Measurements from ENCODE around the gene ABCA3. TPM values are rescaled to one million over a fixed set of nuclear protein-coding genes. Genes with fewer than 3 reads are reported as not detected.
"Not testable (repeated sequence)": the region's sequence is repeated elsewhere in the genome, so short reads cannot be mapped to it uniquely, and the experiment has no call there.

Gene ABCA3
- total RNA-seq, 4 donors from 2014 or later, result 2.7 to 15.0 (median 10.9) TPM

DNA sequence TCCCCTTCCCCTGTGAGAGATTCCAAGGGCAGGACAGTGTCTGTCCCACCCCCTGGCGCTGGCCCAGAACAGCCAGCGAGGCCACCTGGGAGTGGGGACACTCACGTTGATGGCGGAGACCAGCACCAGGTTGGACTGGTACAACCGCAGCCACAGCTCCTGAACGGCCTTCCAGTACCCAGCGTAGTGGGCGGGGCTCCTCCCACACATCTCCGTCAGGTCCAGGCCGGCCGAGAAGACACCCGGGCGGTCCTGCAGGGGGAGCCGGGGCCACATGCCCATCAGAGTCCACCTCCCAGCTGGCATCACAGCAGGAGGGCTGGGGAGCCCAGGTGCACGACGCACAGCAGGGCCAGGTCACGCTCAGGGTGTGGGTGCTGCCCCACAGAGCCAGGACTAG is 96.2 kb downstream of the ABCA3 start:
- no peak overlapping the region for H3K4me3 ChIP-seq
- no peak overlapping the region for H3K27ac ChIP-seq
- intact Hi-C loops (cut with DNase I; ENCODE audit: low total_unique reads) (no loop called here), in situ Hi-C loops (cut with MboI; ENCODE audit: low sequenced_read_pairs in 4 of 4) (no loop called here)
- DNase-seq, result no peak
- no peaks in the 10 kb centered on the region for H3K4me1 ChIP-seq
- no peaks in the 10 kb centered on the region for H3K9me3 ChIP-seq
- H3K27me3 ChIP-seq, result no peaks in the 10 kb centered on the region
- ATAC-seq, result no peak
- peaks cover 0 to 60% of the 10 kb centered on the region in 2 donors for H3K36me3 ChIP-seq
- TF ChIP-seq, protein P1, sequence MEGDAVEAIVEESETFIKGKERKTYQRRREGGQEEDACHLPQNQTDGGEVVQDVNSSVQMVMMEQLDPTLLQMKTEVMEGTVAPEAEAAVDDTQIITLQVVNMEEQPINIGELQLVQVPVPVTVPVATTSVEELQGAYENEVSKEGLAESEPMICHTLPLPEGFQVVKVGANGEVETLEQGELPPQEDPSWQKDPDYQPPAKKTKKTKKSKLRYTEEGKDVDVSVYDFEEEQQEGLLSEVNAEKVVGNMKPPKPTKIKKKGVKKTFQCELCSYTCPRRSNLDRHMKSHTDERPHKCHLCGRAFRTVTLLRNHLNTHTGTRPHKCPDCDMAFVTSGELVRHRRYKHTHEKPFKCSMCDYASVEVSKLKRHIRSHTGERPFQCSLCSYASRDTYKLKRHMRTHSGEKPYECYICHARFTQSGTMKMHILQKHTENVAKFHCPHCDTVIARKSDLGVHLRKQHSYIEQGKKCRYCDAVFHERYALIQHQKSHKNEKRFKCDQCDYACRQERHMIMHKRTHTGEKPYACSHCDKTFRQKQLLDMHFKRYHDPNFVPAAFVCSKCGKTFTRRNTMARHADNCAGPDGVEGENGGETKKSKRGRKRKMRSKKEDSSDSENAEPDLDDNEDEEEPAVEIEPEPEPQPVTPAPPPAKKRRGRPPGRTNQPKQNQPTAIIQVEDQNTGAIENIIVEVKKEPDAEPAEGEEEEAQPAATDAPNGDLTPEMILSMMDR (IDR thresholded peaks at IDR 0.05 in 4 of 5, conservative IDR thresholded peaks at IDR 0.05 in 1 of 5), result no peak
- TF ChIP-seq POLR2A (IDR thresholded peaks at IDR 0.05), result no peak

DNA sequence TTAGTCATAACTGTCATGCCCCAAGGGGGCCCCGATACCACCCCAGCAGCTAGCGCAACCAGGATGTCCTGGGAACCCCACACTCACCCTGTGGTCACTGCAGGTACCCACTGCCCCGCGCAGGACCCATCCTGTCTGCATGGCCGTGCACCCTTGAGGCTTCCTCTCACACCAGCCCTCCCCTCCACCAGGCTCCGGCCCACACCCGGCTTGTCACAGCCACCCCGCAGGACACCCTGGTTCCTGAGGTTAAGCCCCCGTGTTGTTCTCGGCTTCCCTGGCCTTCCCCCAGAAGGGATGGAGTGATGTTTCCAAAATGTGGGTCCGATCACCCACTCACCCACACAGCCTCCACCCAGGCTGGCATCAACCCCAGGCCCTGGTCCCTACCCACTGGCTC is 96.7 kb downstream of the ABCA3 start:
- no peak for ATAC-seq
- Histone ChIP-seq H3K27me3 (no peaks in the 10 kb centered on the region), H3K4me3 (no peak overlapping the region), H3K4me1 (no peaks in the 10 kb centered on the region), H3K27ac (no peak overlapping the region), H3K36me3 (peaks cover 0 to 62% of the 10 kb centered on the region in 2 donors), H3K9me3 (no peaks in the 10 kb centered on the region)
- intact Hi-C loops (cut with DNase I; ENCODE audit: low total_unique reads), result no loop called here
- no peak for DNase-seq
- TF ChIP-seq POLR2A (IDR thresholded peaks at IDR 0.05), result no peak
- TF ChIP-seq, protein P1 (IDR thresholded peaks at IDR 0.05 in 4 of 5, conservative IDR thresholded peaks at IDR 0.05 in 1 of 5), result no peak
- in situ Hi-C loops (cut with MboI; ENCODE audit: low sequenced_read_pairs in 4 of 4), result no loop called here

DNA sequence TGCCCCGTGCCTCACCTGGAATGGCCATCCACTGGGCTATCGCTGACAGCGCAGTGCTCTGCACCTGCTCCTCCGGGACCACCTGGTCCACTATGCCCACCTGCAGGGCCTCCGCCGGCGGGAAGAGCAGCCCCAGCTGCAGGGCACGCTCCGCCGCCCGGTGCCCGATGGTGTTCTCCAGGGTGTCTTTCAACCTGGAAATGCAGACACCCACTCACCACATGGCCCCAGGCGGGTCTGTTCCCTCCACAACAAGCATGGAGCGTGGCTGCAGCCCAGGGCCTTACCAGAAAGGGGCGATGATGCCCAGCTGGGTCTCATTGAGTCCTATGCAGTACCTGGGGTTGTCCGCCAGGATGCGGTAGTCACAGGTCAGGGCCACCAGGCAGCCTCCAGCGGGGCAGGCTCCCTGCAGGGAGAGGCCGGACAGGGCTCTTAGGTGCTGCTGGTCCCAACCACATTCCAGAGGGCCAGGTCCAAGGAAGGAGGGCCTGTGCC is 97.4 kb downstream of the ABCA3 start:
- Histone ChIP-seq H3K9me3 (no peaks in the 10 kb centered on the region), H3K27me3 (no peaks in the 10 kb centered on the region), H3K27ac (no peak overlapping the region), H3K4me3 (no peak overlapping the region), H3K36me3 (peaks cover 0 to 62% of the 10 kb centered on the region in 2 donors), H3K4me1 (no peaks in the 10 kb centered on the region)
- intact Hi-C loops (cut with DNase I; ENCODE audit: low total_unique reads) (no loop called here), in situ Hi-C loops (cut with MboI; ENCODE audit: low sequenced_read_pairs in 4 of 4) (no loop called here)
- TF ChIP-seq, protein P1 (IDR thresholded peaks at IDR 0.05 in 4 of 5, conservative IDR thresholded peaks at IDR 0.05 in 1 of 5), result no peak
- TF ChIP-seq POLR2A (IDR thresholded peaks at IDR 0.05), result no peak
- ATAC-seq (no peak), DNase-seq (no peak)

DNA sequence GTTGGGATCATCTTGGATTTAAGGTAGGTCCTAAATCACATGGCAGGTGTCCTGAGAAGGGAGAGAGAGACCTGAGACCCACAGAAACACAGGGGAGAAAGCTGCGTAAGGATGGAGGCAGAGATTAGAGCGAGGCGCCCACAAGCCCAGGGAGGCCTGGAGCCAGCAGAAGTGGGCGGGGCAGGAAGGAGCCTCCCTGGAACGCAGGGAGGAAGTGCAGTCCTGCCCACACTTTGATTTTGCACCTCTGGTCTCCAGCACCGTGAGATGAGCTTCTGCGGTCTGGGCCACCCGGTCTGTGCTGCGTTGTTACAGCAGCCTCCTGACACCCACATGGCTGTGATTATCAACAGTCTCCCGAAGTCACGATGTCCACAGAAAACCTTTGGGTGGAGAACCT is 97.9 kb downstream of the ABCA3 start:
- peaks cover 0 to 3% (median 0%) of the 10 kb centered on the region in 3 donors for H3K27me3 ChIP-seq
- intact Hi-C loops (cut with DNase I; ENCODE audit: low total_unique reads), result no loop called here
- H3K4me3 ChIP-seq, result no peak overlapping the region
- DNase-seq, result no peak
- in situ Hi-C loops (cut with MboI; ENCODE audit: low sequenced_read_pairs in 4 of 4), result no loop called here
- peaks cover 0 to 62% of the 10 kb centered on the region in 2 donors for H3K36me3 ChIP-seq
- no peak for ATAC-seq
- no peaks in the 10 kb centered on the region for H3K9me3 ChIP-seq
- no peak overlapping the region for H3K27ac ChIP-seq
- TF ChIP-seq POLR2A (IDR thresholded peaks at IDR 0.05), result no peak
- TF ChIP-seq, protein P1 (IDR thresholded peaks at IDR 0.05 in 4 of 5, conservative IDR thresholded peaks at IDR 0.05 in 1 of 5), result no peak
- H3K4me1 ChIP-seq, result no peaks in the 10 kb centered on the region

DNA sequence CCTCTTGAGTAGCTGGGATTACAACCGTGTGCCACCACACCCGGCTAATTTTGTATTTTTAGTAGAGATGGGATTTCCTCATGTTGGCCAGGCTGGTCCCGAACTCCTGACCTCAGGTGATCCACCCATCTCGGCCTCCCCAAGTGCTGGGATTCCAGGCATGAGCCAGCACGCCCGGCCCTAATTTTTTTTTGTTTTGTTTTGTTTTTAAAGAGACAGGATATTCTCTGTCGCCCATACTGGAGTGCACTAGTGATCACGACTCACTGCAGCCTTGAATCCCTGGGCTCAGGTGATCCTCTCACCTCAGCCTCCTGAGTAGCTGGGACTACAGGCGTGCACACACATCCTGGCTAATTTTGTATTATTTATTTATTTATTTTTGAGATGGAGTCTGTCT is 100.2 kb downstream of the ABCA3 start:
- H3K27ac ChIP-seq; H3K4me3 ChIP-seq; DNase-seq; H3K9me3 ChIP-seq; in situ Hi-C loops (cut with MboI; ENCODE audit: low sequenced_read_pairs in 4 of 4); ATAC-seq; intact Hi-C loops (cut with DNase I; ENCODE audit: low total_unique reads): not testable (repeated sequence)
- Histone ChIP-seq H3K4me1 (peaks cover 13% of the 10 kb centered on the region in 2 donors), H3K27me3 (peaks cover 10 to 18% (median 17%) of the 10 kb centered on the region in 3 donors), H3K36me3 (peaks cover 0 to 54% of the 10 kb centered on the region in 2 donors)

Data from gastrocnemius medialis (tissue), 4 donors.